Measurements from ENCODE around the gene KLF6. TPM values are rescaled to one million over a fixed set of nuclear protein-coding genes. Genes with fewer than 3 reads are reported as not detected.

Gene KLF6
- total and polyA plus RNA-seq, 9 of the 15 experiments (the other 6 are each of a cell fraction or from before 2014, with no cell fraction given): 3.2 to 23.9 (median 8.0) TPM

DNA sequence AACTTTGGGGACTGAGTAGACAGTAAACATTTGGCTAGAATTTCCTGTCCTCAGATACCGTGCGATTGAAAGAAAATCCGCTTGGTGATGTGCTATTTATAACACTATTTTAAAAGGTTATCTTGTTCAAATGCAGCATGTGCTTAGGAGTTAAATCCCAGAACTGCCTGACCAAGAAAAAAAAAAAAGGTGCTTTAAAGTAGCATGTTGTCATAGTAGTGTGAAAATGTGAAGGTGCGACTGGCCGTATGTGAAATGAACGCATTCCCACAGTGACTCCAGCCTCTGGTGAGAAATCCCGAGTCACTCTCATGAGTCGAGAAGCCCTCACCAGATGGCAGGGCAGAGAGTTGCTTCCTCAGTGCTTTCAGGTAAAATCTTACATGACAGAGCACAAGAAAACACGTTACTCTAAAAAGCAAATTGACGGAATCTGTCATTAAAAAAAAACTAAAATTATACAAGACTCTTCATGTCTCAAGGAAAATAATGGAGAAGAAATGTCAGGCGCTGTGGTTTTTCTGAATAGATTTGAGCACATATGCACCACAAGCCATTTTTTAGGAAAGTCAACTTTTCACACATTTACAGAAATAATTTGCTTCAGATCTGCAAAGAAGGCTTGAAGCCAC is 18.4 kb upstream of the KLF6 start (continued):
- no peak for TF ChIP-seq ZBTB7A (IDR thresholded peaks at IDR 0.05; ENCODE audit: borderline replicate concordance, control insufficient read depth, low read depth, low read length)
- TF ChIP-seq FOXP1 (CRISPR knock-in tag; IDR thresholded peaks at IDR 0.05): no peak
- TF ChIP-seq GTF3C2 (IDR thresholded peaks at IDR 0.05; ENCODE audit: borderline replicate concordance, extremely low read depth, insufficient read length): no peak
- no peak for TF ChIP-seq TAF15 (IDR thresholded peaks at IDR 0.05; ENCODE audit: low read depth, low read length)
- 0 out of 2 replicates have a peak, but pooled peaks have one; percentile 10 for TF ChIP-seq ZNF668 (CRISPR knock-in tag; IDR thresholded peaks at IDR 0.05)
- TF ChIP-seq SREBF1 (IDR thresholded peaks at IDR 0.05; ENCODE audit: borderline replicate concordance, low read depth, low read length): no peak
- no peak for TF ChIP-seq ZFP30 (CRISPR knock-in tag; IDR thresholded peaks at IDR 0.05; ENCODE audit: borderline replicate concordance)
- no peak for TF ChIP-seq SRSF1 (IDR thresholded peaks at IDR 0.05; ENCODE audit: low read depth, low read length)
- TF ChIP-seq NFE2L1 (tag; IDR thresholded peaks at IDR 0.05; ENCODE audit: borderline replicate concordance, low read depth): no peak
- TF ChIP-seq MECOM (CRISPR knock-in tag; IDR thresholded peaks at IDR 0.05): no peak
- no peak for TF ChIP-seq CBX3 (IDR thresholded peaks at IDR 0.05; ENCODE audit: borderline replicate concordance in 1 of 2, low read length in 2 of 2)
- TF ChIP-seq FOXM1 (IDR thresholded peaks at IDR 0.05; ENCODE audit: low read depth): no peak
- TF ChIP-seq FOXM1 (CRISPR knock-in tag; IDR thresholded peaks at IDR 0.05; ENCODE audit: low read depth): no peak

All from K562 (cell line).